Left kidney (tissue), 2 donors: ENCODE data around the gene ATF7IP2. TPM values are rescaled to one million over a fixed set of nuclear protein-coding genes. Genes with fewer than 3 reads are reported as not detected.
"Not testable (repeated sequence)": the region's sequence is repeated elsewhere in the genome, so short reads cannot be mapped to it uniquely, and the experiment has no call there.

Experiments
- DNase-seq: peaks from one replicate; pipeline ENCODE4 v3.0.0-alpha.2; 2013
- polyA plus RNA-seq: library from polyadenylated mRNA; unstranded; fragments of 120-200 nt; gene quantifications from one replicate; pipeline ENCODE4 v1.2.1, GENCODE V29; 2013; ENCODE audit not compliant: insufficient read length

Gene ATF7IP2
- polyA plus RNA-seq, 1 donor = 28.2 TPM

DNA sequence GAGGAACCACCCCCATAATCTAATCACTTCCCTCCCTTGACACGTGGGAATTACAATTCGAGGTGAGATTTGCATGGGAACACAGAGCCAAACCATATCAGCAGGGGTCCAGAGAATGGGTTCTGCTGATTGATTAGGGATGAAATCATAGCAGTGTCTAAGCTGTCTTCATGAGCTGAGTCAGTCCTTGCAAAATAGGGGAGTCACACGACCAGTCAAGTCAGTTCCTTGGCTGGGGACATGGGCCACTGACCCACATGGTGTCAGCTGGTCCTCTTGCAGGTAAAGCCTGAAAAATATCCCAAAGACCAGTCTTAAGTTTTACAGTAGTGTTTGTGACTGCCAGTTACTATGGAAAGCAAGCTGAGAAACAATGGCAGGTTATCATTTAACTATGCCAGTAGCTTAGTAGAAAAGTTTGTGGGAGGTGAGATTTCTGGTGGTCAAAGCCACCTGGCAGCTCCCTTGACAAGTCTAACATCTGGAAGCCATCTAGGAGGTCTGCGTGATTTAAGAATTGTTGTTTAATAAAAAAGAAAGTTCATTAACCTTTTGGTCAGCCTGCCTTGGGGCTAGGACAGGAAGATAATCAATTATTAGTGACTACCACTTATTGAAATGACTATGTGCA is 15.7 kb upstream of the ATF7IP2 start:
- DNase-seq = no peak

DNA sequence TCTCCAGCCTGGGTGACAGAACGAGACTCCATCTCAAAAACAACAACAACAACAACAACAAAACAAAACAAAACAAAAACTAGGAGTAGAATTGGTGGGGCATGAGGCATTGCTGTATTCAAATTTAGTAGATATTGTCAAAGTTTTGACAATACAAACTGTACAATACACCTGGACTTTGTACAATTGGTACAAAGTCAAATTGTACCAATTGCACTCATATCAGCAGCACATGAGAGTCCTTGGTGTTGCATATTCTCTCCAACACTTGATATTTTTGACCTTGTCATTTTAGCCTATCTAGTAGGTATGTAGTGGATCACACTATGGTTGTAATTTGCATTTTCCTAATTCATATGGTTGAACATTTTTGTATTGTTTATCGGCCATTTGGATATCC is 14.3 kb upstream of the ATF7IP2 start:
- DNase-seq = no peak

DNA sequence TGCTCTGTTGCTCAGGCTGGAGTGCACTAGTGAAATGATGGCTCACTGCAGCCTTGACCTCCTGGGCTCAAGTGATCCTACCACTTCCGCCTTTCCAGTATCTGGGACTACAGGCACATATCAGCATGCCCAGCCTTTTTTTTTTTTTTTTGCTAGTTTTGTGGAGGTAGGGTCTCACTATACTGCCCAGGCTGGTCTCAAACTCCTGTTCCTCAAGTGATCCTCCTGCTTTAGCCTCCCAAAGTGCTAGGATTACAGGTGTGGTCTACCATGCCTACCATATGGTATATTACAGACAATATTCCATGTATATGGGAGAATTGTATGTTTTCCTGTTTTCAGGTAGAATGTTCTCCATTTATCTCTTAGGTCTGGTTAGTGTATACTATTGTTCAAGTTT is 12.3 kb upstream of the ATF7IP2 start:
- no peak for DNase-seq

DNA sequence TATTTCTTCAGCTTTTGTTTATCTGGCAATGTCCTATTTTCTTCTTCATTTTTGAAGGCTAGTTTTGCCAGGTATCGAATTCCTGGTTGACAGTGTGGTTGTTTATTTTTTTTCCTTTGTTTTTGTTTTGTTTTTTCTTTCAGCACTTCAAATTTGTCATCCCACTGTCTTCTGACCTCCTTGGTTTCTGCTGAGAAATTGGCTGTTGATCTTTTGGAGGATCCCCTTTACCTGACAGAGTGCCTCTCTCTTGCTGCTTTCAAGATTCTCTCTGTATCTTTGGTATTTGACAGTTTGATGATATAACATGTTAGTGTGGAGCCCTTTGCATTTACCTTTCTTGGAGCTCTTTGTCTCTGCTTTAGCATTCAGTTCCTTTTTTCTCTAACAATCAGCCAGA is 9.6 kb upstream of the ATF7IP2 start:
- DNase-seq = no peak

DNA sequence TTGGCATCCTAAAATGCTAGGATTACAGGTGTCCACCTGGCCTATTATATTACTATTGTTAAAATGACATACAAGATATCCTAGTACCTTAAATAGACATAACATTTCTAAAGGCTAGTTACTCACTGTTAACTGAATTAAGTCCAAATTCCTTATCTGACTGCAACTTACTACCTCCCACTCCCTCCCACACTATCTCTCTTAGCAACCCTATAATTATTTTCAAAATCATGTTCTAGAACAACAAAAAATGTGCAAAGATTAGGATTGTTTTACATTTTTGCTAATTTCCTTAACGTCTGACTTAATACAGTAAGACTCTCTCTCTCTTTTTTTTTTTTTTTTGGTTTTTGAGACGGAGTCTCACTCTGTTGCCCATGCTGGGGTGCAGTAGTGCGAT is 2.2 kb upstream of the ATF7IP2 start:
- no peak for DNase-seq

DNA sequence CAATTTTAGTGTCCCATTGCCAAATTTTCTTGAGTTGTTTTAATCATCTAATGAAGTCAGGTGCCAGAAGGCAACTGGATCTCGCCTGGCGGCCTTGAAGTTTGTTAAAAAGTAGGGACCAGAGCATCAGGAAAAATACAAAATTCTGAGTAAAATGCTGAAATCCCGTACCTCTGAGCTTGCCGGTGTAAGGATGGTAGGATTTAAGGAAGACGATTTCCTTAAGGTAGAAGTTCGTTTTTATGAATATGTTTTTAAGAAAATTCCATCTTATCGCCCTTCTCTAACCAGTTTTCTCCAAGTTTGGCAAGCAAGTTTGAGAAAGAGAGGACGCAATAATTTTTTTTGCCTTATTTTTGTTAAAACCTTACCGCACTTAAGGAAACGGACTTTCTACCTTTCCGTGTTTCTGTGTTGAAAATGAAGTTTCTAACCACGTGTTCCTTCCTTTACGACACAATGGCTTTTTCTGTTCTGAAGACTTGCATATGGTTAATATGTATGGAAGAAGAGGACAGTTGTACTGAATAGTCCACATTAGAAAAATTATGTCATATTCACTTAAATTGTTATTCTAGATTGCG is 748 bp downstream of the ATF7IP2 start:
- peak; percentile 36 for DNase-seq

DNA sequence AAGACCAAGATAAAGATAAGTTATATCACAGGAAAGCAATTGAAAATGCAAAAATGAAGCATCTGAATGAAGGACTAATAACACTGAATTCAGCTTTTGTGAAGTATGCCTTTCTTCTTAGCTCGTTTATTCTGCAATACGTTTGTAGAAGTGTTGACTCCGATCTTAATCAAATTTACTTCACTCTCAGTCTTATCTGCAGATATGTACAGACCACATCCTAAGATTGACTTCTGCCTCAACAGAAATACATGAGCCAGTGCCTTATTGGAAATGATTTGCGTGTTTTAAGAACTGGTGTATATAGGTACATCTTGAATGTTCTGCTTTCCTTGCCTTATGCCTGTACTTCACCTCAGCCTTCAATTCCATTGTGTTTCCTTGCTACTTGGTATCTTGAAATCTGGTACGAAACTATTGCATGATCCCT is 1.3 kb downstream of the ATF7IP2 start:
- DNase-seq = no peak

DNA sequence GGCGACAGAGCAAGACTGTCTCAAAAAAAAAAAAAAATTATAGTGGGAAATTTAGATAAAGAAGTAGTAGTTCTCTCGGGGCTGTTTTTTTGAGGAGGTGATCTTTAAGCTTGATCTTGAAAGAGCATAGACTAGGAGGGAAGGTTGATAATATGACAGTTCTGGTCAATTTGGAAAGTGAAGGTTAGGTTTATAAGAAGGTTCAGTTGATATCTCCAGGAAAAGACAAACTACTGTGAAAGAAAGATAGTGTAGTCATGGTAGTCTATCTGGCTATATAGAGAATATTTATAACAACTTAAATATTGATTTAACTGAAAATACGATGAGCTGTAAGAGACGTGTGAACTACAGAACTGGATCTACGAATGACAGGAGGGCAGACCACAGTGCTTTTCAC is 3.1 kb downstream of the ATF7IP2 start:
- DNase-seq = no peak

DNA sequence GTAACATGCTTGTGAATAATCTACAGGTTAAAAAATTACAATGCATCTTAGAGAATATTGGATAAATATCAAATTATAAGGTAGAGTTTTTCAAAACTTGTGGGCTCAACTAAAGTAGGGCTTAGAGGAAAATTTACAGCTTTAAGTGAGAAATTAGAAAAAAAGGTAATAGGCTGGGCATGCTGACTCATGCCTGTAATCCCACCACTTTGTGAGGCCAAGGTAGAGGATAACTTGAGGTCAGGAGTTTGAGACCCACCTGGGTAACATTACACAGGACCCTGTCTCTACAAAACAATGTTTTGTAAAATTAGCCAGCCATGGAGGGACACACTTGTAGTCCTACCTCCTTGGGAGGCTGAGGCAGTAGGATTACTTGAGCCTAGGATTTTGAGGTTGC is 4.5 kb downstream of the ATF7IP2 start:
- DNase-seq = no peak

DNA sequence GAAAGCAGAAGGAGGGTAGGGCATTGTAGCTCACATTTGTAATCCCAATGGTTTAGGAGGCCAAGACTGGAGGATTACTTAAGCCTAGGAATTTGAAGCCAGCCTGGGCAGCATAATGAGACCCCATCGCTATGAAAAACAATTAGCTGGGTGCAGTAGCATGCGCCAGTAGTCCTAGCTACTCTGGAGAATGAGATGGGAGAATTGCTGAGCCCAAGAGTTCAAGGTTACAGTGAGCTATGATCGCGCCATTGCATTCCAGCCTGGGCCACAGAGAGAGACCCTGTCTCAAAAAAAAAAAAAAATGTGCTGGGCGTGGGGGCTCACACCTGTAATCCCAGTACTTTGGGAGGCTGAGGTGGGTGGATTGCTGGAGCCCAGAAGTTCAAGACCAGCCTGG is 5.0 kb downstream of the ATF7IP2 start:
- DNase-seq = no peak

DNA sequence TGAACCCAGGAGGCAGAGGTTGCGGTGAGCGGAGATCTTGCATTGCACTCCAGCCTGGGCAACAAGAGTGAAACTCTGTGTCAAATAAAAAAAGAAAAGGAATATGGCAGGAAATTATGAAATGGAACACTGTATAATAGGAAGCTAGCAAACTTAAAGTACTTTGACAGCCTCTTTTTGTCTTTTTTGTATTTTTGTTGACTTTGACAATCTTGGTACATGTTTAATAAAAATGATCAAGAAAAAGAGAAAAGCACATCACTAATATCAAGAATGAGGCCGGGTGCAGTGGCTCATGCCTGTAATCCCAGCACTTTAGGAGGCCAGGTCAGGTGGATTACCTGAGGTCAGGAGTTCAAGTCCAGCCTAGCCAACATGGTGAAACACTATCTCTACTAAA is 5.5 kb downstream of the ATF7IP2 start:
- DNase-seq = no peak

DNA sequence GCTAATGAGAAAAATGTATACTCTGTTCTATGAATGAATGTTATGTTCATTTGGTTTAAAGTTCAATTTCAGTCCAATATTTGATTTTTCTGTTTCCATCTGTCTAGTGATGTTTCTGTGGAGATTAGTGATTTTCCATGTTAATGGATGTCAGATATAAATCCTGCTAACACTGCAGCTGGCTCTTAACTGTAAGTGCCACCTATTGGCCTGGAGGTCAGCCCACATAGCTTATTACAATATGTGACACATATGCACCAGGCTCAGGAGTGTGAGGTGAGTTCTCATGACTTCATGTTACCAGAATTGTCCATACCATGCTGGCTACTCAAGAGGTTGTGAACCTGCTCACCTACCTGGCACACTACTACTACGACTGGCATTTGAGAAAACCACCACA is 17.1 kb downstream of the ATF7IP2 start:
- no peak for DNase-seq

DNA sequence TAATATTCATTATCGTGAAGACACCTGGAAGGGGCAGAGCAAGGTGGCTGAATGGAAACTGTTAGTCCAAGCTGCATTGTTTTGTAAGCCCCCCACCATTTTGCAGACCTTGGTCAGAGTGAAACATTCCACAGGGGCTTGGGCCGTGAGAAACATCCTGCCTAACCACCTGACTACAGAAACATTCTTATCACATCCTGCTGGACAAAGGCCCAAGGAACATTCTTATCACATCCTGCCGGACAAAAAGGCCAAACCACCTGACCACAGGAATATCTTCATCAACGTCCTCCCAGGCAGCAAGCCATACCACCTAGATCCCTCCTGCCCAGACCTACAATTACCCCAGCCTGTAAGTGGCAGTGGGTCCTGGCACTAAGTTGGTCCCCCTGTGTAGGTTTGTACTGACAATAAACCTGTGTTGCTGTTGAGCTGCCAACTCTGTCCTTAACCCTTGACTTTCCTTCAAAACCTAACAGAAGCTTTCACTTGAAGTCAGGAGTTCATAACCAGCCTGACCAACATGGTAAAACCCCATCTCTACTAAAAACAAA is 19.6 kb downstream of the ATF7IP2 start:
- DNase-seq = no peak

DNA sequence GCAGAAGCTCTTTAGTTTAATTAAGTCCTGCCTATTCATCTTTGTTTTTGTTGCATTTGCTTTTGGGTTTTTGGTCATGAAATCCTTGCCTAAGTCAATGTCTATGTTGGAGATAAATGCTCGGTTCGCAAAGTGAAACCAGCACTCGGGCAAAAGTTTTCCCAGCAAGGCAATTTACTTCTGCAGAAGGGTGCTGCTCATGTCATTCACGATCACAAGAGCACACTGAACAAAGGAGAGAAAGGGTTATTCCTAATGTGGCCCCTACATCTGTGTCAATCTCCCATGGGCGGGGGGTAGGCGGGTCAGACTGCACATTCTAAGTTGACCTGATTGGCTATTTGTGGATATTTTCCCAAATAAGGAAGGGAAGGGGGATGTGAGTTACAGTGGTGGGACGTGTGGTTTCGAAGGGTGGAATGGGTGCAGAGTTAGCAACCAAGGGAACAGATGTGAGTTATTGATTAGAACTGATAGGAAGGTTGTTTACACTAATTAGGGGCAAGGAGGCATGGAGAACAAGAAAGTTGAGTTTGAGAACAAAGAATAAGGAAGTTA is 23.0 kb downstream of the ATF7IP2 start:
- no peak for DNase-seq

DNA sequence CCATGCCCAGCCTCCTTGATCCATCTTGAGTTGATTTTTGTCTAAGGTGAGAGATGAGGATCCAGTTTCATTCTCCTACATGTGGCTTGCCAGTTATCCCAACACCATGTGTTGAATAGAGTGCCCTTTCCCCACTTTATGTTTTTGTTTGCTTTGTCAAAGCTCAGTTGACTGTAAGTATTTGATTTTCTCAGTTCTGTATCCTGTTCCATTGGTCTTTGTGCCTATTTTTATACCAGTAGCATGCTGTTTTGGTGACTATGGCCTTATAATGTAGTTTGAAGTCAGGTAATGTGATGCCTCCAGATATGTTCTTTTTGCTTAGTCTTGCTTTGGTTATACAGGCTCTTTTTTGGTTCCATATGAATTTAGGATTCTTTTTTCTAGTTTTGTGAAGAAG is 23.9 kb downstream of the ATF7IP2 start:
- not testable (repeated sequence) for DNase-seq

DNA sequence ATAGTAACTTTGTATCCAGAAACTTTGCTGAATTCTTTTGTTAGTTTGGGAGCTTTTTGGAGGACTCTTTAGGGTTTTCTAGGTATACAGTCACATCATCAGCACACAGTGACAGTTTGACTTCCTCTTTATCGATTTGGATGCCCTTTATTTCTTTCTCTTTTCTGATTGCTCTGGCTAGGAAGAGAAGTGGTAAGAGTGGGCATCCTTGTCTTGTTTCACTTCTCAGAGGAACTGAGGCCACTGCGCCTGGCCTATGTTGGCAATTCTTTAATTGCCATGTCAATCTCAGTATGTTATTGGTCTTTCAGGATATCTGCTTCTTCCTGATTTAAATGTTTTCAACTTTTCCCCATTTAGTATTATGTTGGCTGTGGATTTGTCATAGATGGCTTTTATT is 24.6 kb downstream of the ATF7IP2 start:
- no peak for DNase-seq

DNA sequence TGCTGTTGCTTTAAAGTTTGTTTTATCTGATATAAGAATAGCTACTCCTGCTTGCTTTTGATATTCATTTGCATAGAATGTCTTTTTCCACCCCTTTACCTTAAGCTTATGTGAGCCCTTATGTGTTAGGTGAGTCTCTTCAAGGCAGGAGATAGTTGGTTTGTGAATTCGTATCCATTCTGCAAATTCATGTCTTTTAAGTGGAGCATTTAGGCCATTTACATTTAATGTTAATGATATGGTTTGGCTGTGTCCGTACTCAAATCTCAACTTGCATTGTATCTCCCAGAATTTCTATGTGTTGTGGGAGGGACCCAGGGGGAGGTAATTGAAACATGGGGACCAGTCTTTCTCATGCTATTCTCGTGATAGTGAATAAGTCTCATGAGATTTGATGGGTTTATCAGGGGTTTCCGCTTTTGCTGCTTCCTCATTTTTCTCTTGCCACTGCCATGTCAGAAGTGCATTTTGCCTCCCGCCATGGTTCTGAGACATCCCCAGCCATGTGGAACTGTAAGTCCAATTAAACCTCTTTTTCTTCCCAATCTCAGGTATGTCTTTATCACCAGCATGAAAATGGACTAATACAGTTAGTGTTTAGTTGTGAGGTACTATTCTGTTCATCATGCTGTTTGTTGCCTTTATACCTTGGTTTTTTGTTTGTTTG is 27.2 kb downstream of the ATF7IP2 start:
- DNase-seq = no peak

DNA sequence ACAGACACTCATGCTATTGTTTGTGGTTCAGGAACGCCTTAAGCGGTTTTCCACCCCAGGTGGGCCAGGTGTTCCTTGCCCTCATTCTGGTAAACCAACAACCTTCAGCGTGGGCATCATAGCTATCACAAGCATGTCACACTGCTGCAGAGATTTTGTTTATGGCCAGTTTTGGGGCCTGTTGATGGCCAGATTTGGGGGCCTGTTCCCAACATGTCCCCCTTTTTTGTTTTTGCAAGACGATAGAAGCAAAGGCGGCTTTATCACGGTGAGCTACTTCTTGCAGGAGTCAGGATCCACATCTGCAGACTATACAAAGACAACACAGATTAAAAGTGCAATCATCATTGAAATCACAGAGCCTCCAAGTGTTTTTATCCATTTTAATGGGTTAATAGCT is 32.3 kb downstream of the ATF7IP2 start:
- DNase-seq = not testable (repeated sequence)

DNA sequence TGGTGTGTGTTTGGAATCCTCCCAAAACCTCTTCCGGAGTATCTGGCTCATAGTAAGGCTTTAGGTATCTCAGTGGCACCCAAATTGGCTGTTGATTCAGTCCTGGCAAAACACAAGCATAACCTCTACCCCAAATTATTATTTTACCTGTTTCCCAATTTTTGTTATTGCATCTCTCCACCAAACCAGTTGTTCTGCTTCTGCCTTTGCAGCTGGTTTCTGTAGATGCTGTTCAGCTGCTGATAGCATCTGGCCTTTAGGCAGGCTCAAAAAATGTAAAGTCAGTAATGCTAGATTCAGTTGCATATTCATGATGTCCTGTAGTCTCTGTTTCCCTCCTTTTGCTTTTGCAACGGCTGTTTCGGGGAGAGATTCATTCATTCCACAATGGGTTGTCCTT is 33.8 kb downstream of the ATF7IP2 start:
- DNase-seq = no peak

DNA sequence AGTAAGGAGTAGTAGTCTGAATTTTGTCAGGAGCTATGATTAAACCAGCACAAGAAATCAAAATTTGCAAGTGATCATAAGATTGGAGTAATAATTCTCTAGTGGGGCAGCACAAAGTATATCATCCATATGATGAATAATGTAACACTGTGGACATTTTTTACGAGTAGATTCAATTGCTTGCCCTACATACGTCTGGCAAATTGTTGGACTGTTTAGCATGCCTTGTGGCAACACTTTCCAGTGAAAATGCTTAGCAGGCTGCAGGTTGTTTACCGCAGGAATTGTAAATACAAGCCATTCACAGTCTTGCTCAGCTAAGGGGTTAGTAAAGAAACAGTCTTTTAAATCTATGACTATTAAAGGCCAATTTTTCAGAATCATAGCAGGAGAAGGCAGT is 35.7 kb downstream of the ATF7IP2 start:
- no peak for DNase-seq

DNA sequence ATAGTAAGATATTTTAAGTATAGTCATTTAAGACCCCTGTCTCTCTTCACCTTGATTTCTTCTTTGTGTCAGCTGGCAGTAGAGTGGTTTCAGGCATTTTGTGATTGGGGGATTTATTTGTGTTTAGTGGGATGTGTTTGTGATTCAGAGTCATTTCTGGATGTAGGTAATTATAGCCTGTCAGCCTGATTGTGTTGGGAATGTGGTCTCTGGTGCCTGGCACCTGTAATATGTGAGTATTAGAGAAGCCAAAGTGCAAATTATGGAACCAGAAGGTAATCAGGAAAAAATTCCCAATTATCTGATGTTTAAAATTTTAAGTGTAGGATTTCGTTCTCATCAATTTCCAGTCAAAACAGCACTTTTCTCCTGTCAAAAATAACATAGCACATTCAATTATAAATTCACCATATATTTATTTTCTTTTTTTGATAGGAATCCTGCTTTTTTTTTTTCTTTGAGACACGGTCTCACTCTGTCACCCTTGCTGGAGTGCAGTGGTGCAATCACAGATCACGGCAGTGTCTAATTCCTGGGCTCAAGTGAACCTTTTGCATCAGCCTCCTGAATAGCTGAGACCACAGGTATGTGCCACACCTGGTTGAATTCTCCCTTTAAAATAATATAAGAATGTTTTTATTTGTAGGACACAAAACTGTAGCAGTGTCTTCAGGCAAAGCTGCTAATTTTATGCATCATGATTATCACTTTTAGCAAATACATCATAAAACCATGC is 42.7 kb downstream of the ATF7IP2 start:
- DNase-seq = peak; percentile 12

DNA sequence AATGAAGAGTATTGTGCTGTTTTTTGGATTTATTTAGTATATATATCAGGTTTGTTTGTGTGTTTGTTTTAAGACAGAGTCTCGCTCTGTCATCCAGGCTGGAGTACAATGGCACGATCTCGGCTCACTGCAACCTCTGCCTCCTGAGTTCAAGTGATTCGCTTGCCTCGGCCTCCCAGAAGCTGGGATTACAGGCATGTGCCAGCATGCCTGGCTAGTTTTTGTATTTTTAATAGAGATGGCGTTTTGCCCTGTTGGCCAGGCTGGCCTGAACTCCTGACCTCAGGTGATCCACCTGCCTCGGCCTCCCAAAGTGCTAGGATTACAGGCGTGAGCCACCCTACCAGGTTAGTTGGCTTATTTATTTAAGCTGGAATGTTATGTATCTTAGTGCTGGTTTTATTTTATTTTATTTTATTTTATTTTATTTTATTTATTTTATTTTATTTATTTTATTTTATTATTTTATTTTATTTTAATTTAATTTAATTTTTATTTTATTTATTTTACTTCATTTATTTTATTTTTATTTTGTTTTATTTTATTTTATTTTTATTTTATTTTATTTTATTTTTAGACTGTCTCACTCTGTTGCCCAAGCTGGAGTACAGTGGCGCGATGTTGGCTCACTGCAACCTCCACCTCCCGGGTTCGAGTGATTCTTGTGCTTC is 43.6 kb downstream of the ATF7IP2 start:
- DNase-seq = not testable (repeated sequence)
